NT2/D1 (cell line): Measurements from ENCODE around the gene ATF7IP2.

Source experiments
- YY1 ChIP-seq: IDR thresholded peaks from 2 replicates; pipeline ENCODE4 v1.6.1; 2011; ENCODE audit not compliant: insufficient read length, insufficient read depth
- ZNF274 ChIP-seq: IDR thresholded peaks from 2 replicates; pipeline ENCODE4 v1.6.1; 2011; ENCODE audit warnings: mild to moderate bottlenecking, low read depth, low read length

DNA sequence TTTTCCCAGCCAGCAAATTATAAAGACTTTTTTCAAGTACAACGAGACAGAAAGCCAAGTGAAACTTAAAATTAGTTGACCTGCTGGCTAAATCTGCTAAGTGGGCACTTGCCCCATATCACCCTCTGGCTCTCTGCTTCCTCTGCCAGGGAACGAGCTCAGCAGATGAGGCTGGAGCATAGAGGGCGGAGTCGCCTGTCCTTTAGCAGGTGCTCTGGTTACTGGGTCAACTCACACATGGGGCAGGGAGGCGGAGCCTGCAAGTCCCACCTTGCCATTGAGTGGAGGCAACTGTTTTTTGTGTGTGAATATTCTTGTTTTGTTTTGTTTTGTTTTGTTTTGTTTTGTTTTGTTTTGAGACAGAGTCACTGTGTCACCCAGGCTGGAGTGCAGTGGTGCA is 132.0 kb downstream of the ATF7IP2 start:
- TF ChIP-seq YY1 (no peak), ZNF274 (no peak)
